ENCODE measurements around the gene DACH2.

DACH2 gene

DNA sequence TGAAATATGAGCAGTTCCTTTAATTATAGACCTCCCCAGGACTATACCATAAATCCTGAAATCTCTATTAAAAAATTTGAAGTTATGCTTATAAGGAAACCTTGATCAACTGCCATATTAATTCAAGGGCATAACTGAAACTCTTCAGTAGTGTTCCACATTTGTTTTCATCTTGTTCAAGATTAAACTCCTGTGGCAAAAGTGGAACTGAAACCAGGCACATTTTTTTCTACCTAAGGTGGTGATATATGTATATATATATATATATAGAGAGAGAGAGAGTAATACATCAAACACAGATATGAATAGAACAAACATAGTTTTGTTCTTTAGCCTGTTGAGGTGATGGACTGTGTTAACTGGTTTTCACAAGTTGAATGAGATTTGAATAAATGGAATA, 287.9 kb downstream of the DACH2 start:
- TF ChIP-seq, protein P1, sequence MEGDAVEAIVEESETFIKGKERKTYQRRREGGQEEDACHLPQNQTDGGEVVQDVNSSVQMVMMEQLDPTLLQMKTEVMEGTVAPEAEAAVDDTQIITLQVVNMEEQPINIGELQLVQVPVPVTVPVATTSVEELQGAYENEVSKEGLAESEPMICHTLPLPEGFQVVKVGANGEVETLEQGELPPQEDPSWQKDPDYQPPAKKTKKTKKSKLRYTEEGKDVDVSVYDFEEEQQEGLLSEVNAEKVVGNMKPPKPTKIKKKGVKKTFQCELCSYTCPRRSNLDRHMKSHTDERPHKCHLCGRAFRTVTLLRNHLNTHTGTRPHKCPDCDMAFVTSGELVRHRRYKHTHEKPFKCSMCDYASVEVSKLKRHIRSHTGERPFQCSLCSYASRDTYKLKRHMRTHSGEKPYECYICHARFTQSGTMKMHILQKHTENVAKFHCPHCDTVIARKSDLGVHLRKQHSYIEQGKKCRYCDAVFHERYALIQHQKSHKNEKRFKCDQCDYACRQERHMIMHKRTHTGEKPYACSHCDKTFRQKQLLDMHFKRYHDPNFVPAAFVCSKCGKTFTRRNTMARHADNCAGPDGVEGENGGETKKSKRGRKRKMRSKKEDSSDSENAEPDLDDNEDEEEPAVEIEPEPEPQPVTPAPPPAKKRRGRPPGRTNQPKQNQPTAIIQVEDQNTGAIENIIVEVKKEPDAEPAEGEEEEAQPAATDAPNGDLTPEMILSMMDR (IDR thresholded peaks at IDR 0.05; ENCODE audit: low read depth, low read length) = no peak
- H3K4me3 ChIP-seq (replicated peaks in 1 of 2; ENCODE audit: low read depth in 2 of 2, low read length in 2 of 2) = no peak overlapping the region
- no peak for DNase-seq (ENCODE audit: low read depth in 2 of 2)

DNA sequence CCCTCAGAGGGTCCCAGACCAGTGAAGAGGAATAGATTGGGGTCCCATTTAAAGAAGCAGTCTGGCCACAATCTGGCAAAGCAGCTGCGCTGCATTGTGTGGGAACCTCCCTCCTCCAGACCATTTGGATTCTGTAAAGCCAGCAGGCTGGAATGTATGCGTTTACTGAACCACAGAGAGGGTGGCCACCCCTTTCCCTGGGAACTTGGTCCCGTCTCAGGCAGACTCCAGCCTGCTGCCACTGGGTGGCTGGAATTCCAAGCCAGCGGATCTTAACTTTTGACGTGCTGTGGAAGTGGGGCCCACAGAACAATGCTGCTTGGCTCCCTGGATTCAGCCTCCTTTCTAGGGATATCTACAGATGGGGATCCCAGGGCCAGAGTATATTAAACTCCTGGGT, 307.2 kb downstream of the DACH2 start:
- H3K4me3 ChIP-seq (replicated peaks in 1 of 2; ENCODE audit: low read depth in 2 of 2, low read length in 2 of 2) = no peak overlapping the region
- TF ChIP-seq, protein P1 (IDR thresholded peaks at IDR 0.05; ENCODE audit: low read depth, low read length) = no peak
- no peak for DNase-seq (ENCODE audit: low read depth in 2 of 2)

DNA sequence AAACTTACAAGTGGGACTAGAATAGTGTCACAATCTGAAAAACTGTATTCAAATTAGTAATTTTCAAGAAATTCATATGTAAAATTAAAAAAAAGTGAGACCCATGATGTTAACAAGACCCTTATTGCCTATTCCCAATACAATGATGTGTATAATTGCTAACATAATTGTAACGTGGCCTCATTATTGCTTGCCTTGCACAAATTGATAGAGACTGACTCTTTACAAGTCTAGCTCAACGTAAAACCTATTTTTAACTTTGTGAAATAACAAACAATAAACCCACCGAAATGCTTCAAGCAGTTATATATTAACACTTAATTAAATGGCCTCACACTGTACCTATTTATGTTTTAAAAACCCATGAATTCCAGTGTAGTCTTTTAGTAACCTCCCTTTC, 312.5 kb downstream of the DACH2 start:
- TF ChIP-seq, protein P1 (IDR thresholded peaks at IDR 0.05; ENCODE audit: low read depth, low read length) = no peak
- no peak overlapping the region for H3K4me3 ChIP-seq (replicated peaks in 1 of 2; ENCODE audit: low read depth in 2 of 2, low read length in 2 of 2)

DNA sequence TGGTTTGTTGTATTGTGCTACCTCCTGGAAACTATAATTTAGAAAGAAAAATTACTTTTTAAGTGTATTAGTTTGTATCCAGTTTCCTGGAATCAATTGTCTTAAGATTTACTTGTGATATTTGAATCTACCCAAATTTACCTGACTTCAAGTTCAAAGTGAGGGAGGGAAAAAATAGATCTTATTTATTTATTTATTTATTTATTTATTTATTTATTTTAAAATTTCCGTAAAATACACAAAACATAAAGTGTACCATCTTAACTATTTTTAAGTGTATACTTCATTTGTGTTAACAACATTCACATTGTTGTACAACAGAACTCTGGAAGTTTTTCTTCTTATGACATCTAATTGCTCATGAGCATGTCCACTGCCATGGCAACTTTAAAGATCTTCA, 356.0 kb downstream of the DACH2 start:
- DNase-seq (ENCODE audit: low read depth in 2 of 2) = no peak
- TF ChIP-seq, protein P1 (IDR thresholded peaks at IDR 0.05; ENCODE audit: low read depth, low read length) = no peak
- no peak overlapping the region for H3K4me3 ChIP-seq (replicated peaks in 1 of 2; ENCODE audit: low read depth in 2 of 2, low read length in 2 of 2)

More for the DNA sequence above, 312.5 kb downstream of the DACH2 start:
- no peak for DNase-seq (ENCODE audit: low read depth in 2 of 2)

DNA sequence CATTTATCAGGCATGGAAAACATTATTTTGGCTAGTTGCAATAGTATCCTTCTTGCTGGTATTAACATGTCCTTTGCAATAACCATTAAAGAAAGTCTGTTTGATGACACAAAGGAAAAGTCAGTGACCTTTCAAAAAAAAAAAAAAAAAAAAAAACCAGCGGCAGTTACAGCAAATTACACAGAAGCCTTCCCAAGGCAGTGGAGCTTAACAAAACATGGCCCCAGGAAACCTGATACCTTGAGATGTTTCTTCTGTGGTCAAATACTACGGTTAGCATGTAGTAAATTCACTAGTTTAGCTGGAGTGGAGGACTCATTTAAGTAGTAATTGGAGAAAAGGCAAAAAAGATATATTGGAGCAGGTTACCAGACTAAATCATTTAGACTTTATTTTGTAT, 359.1 kb downstream of the DACH2 start:
- no peak for DNase-seq (ENCODE audit: low read depth in 2 of 2)
- H3K4me3 ChIP-seq (replicated peaks in 1 of 2; ENCODE audit: low read depth in 2 of 2, low read length in 2 of 2) = no peak overlapping the region
- TF ChIP-seq, protein P1 (IDR thresholded peaks at IDR 0.05; ENCODE audit: low read depth, low read length) = no peak

DNA sequence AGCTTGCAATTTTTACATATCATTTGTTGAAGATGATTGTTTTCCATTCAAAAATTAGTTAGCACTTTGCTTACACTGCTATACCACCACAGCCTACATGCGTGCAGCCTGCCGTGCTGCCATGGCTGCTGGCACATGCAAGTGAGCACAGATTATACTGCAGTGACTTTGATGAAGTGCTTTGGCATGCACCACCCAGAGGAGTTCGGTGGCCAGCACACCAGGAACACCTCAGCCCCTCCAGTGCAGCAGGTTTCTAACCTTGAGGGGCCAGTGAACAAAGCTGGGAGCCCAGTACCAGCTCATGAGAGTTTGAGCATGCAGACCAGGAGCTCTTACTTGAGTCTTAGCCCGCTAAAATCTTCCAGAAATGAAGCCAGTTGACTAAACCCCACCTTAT, 431.5 kb downstream of the DACH2 start:
- TF ChIP-seq, protein P1 (IDR thresholded peaks at IDR 0.05; ENCODE audit: low read depth, low read length) = no peak
- no peak for DNase-seq (ENCODE audit: low read depth in 2 of 2)
- H3K4me3 ChIP-seq (replicated peaks in 1 of 2; ENCODE audit: low read depth in 2 of 2, low read length in 2 of 2) = no peak overlapping the region

DNA sequence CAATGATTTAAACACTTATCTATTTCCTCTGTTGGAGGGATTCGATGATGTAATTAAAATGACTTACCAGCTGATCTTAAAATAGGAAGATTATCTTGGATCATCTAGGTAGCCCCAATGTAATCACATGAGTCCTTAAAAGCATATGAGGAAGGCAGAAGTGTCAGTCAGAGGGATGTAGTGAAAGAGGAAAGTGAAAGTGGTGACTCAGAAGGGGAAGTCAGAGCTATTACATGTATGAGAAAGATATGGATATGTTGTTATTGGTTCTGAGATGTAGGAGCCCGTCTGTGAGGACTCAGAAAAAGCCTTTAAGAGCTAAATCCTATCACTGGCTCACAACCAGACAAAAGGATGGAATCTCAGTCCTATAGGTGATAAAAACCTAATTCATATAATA, 456.4 kb downstream of the DACH2 start:
- no peak overlapping the region for H3K4me3 ChIP-seq (replicated peaks in 1 of 2; ENCODE audit: low read depth in 2 of 2, low read length in 2 of 2)
- TF ChIP-seq, protein P1 (IDR thresholded peaks at IDR 0.05; ENCODE audit: low read depth, low read length) = no peak
- DNase-seq (ENCODE audit: low read depth in 2 of 2) = no peak

All from cardiac fibroblast (primary cell).